PC-9 (cell line): ENCODE data around the gene HIRA. TPM values are rescaled to one million over a fixed set of nuclear protein-coding genes. Genes with fewer than 3 reads are reported as not detected.

Experiments
- BruUV-seq: library from RNA; stranded (reverse); fragments of 400-500 nt; replicated peaks from 2 replicates; lab custom pipeline; 2021; lab: Mats Ljungman, UMichigan
- CTCF ChIA-PET: fragments of 300-600 bp; sonication (Branson Sonifier 250); formaldehyde crosslinking; loops from one replicate; lab custom pipeline; 2022; ENCODE audit warnings: antibody characterized with exemption; lab: Charles Lee
- POLR2A ChIA-PET: fragments of 300-600 bp; sonication (Branson Sonifier 250); formaldehyde crosslinking; loops from one replicate; lab custom pipeline; 2022; ENCODE audit warnings: antibody characterized with exemption; ENCODE audit not compliant: unreplicated experiment; lab: Charles Lee
- DNase-seq, 2 experiments: peaks; one replicate each; pipeline versions ENCODE4 v3.0.0 to v3.0.0-alpha.2; 2015 to 2022; ENCODE audit warnings: mixed read lengths in 1 of 2
- H2AFZ ChIP-seq: fragments of 200-600 bp; sonication (generic); 2 replicates; pipeline ENCODE4 v1.8.1; 2017; ENCODE audit warnings: antibody characterized with exemption
- H3F3A ChIP-seq: fragments of 200-600 bp; sonication (generic); 2 replicates; pipeline ENCODE4 v1.8.1; 2017; ENCODE audit warnings: antibody characterized with exemption, mild to moderate bottlenecking, low read depth; ENCODE audit not compliant: insufficient read depth
- H3K27ac ChIP-seq: fragments of 200-600 bp; sonication (generic); 2 replicates; pipeline ENCODE4 v1.6.1; 2016; ENCODE audit warnings: mixed run types
- H3K27me3 ChIP-seq: fragments of 200-600 bp; sonication (generic); 2 replicates; pipeline ENCODE4 v1.6.1; 2016; ENCODE audit warnings: low read depth, mixed run types; ENCODE audit not compliant: insufficient read depth
- H3K36me3 ChIP-seq: fragments of 200-600 bp; sonication (generic); 2 replicates; pipeline ENCODE4 v1.6.1; 2016; ENCODE audit warnings: low read depth, mixed run types
- H3K4me1 ChIP-seq: fragments of 200-600 bp; sonication (generic); replicated peaks from 2 replicates; pipeline ENCODE4 v1.6.1; 2016; ENCODE audit warnings: mixed run types; ENCODE audit not compliant: insufficient read depth
- H3K4me2 ChIP-seq: fragments of 200-600 bp; sonication (generic); 2 replicates; pipeline ENCODE4 v1.6.1; 2017; ENCODE audit warnings: mixed run types
- H3K4me3 ChIP-seq: fragments of 200-600 bp; sonication (generic); 2 replicates; pipeline ENCODE4 v1.6.1; 2016; ENCODE audit warnings: mixed run types
- H3K79me2 ChIP-seq: fragments of 200-600 bp; sonication (generic); 2 replicates; pipeline ENCODE4 v1.6.1; 2017; ENCODE audit warnings: low read depth, mixed run types
- H3K9me2 ChIP-seq: fragments of 200-600 bp; sonication (generic); 2 replicates; pipeline ENCODE4 v1.8.1; 2017; ENCODE audit warnings: mild to moderate bottlenecking; ENCODE audit not compliant: insufficient read depth
- H3K9me3 ChIP-seq: fragments of 200-600 bp; sonication (generic); 2 replicates; pipeline ENCODE4 v1.8.1; 2016; ENCODE audit warnings: low read depth; ENCODE audit not compliant: insufficient read depth
- H4K20me1 ChIP-seq: fragments of 200-600 bp; sonication (generic); 2 replicates; pipeline ENCODE4 v1.8.1; 2017; ENCODE audit not compliant: insufficient read depth
- EZH2 ChIP-seq: fragments of 200-600 bp; sonication (generic); IDR thresholded peaks from 2 replicates; pipeline ENCODE4 v1.8.0; 2017; ENCODE audit warnings: antibody characterized with exemption, low read depth
- intact Hi-C: fragments of 100-400 bp; cut with micrococcal nuclease; formaldehyde crosslinking; loops from one replicate; pipeline ENCODE4 v1.10.0; 2022; ENCODE audit not compliant: unreplicated experiment
- total RNA-seq: library from RNA; stranded (reverse); gene quantifications from 2 replicates; pipeline ENCODE4 v1.2.3, GENCODE V29; 2021
- TF ChIP-seq, protein P1 (sequence below): fragments of 200-600 bp; sonication (generic); conservative IDR thresholded peaks from 2 replicates; pipeline ENCODE4 v1.6.1; 2017; ENCODE audit warnings: mixed run types, antibody characterized with exemption, mild to moderate bottlenecking, moderate library complexity

Gene HIRA
- total RNA-seq, 1 experiment from 2014 or later: 19.2 TPM

DNA sequence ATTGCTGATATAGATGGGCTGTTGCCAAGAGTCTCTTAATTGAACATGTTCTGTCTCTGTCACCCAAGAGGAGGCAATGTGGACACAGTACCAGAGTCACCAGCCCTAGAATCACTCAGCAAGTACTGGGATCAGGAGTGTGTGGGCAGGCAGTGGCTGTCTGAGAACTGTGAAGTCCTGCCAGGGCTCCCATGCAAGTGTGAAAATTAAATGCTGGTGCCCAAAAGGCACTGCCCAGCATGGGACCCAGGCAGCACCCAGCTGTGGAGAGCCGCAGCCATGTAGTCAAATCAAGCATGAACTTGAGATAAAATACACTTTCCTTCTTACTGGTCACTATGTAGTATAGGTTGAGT is 19.9 kb downstream of the HIRA start:
- DNase-seq: no peak
- Histone ChIP-seq H2AFZ (no peak overlapping the region), H3K9me2 (no peaks in the 10 kb centered on the region), H3K4me2 (no peak overlapping the region), H3K4me1 (no peaks in the 10 kb centered on the region), H3K4me3 (no peak overlapping the region), H4K20me1 (peaks cover 3% of the 10 kb centered on the region), H3F3A (no peaks in the 10 kb centered on the region), H3K79me2 (peaks cover 15% of the 10 kb centered on the region; the same call in 1 of the 2 replicates), H3K27ac (no peak overlapping the region), H3K27me3 (no peaks in the 10 kb centered on the region), H3K9me3 (no peaks in the 10 kb centered on the region), H3K36me3 (no peaks in the 10 kb centered on the region)
- POLR2A ChIA-PET: no interaction called here
- no TSS peak for BruUV-seq
- CTCF ChIA-PET: no interaction called here
- intact Hi-C loops: no loop called here
- TF ChIP-seq, protein P1, sequence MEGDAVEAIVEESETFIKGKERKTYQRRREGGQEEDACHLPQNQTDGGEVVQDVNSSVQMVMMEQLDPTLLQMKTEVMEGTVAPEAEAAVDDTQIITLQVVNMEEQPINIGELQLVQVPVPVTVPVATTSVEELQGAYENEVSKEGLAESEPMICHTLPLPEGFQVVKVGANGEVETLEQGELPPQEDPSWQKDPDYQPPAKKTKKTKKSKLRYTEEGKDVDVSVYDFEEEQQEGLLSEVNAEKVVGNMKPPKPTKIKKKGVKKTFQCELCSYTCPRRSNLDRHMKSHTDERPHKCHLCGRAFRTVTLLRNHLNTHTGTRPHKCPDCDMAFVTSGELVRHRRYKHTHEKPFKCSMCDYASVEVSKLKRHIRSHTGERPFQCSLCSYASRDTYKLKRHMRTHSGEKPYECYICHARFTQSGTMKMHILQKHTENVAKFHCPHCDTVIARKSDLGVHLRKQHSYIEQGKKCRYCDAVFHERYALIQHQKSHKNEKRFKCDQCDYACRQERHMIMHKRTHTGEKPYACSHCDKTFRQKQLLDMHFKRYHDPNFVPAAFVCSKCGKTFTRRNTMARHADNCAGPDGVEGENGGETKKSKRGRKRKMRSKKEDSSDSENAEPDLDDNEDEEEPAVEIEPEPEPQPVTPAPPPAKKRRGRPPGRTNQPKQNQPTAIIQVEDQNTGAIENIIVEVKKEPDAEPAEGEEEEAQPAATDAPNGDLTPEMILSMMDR: no peak
- TF ChIP-seq EZH2: no peak

DNA sequence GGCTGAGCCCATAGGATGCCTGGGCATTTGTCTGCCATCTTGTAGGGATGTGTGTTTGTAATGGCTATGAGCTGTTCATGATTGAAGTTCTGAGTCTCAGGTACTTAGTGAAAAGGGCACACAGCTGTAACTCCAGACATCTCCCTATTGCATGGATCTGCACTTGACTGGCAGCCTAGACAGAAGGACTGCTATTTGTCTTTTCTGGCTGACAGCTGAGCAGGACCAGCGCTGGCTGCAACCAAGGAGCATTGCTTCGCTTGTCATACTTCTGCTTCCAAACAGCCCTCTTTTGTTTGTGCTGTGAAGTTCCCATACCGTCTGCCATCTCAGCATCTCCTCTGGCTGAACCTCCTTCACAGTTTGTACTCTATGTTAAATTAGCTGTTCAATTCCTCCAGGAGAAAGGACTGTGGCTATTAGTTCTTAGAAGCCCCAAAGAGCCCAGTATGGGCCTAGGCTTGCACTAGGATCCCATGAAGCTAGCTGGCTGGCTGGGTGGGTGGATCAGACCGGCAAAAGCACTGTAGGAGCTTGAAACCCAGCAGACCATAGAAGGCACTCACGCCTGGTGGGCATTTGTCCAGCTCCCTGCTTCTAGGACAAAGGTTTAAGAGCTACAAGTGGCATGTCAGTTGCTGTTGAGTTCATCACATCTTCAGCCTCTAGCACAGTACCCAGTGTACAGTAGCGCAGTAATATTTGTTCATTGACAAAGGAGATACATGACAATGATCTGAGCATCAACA is 20.4 kb downstream of the HIRA start:
- POLR2A ChIA-PET: no interaction called here
- Histone ChIP-seq H3K4me1 (no peaks in the 10 kb centered on the region), H3K4me3 (no peak overlapping the region), H3K27ac (no peak overlapping the region), H3K9me2 (no peaks in the 10 kb centered on the region), H3K9me3 (no peaks in the 10 kb centered on the region), H3K36me3 (no peaks in the 10 kb centered on the region), H3K4me2 (no peak overlapping the region), H2AFZ (no peak overlapping the region), H4K20me1 (peaks cover 3% of the 10 kb centered on the region), H3K79me2 (peaks cover 15% of the 10 kb centered on the region; the same call in 1 of the 2 replicates), H3F3A (no peaks in the 10 kb centered on the region), H3K27me3 (no peaks in the 10 kb centered on the region)
- DNase-seq: no peak
- intact Hi-C loops: no loop called here
- TF ChIP-seq, protein P1: no peak
- TF ChIP-seq EZH2: no peak
- BruUV-seq: no TSS peak
- CTCF ChIA-PET: no interaction called here

- H3F3A ChIP-seq: no peaks in the 10 kb centered on the region
- ChIA-PET CTCF (no interaction called here), POLR2A (no interaction called here)
- H3K9me3 ChIP-seq: no peaks in the 10 kb centered on the region
- no peak overlapping the region for H3K4me3 ChIP-seq
- DNase-seq: no peak
- no peaks in the 10 kb centered on the region for H3K4me1 ChIP-seq
- H3K9me2 ChIP-seq: no peaks in the 10 kb centered on the region
- H3K27me3 ChIP-seq: no peaks in the 10 kb centered on the region
- H3K4me2 ChIP-seq: no peak overlapping the region
- H3K36me3 ChIP-seq: no peaks in the 10 kb centered on the region
- intact Hi-C loops: loop anchor here (10.0 kb wide), 1 partner anchor 63 kb away; no protein-coding TSS in a partner anchor
- TF ChIP-seq, protein P1: no peak
- no peak for TF ChIP-seq EZH2
- no peaks in the 10 kb centered on the region; the same call in none of the 2 replicates for H4K20me1 ChIP-seq
- H3K27ac ChIP-seq: no peak overlapping the region
- no peak overlapping the region for H2AFZ ChIP-seq
- H3K79me2 ChIP-seq: no peaks in the 10 kb centered on the region; the same call in 1 of the 2 replicates
- BruUV-seq: no TSS peak
These were observed 23.6 kb downstream of the HIRA start for GRCh38 chr22:19407649-19408606.
